Smooth muscle cell (in vitro differentiated cells): Measurements from ENCODE around the gene FZR1. TPM values are rescaled to one million over a fixed set of nuclear protein-coding genes. Genes with fewer than 3 reads are reported as not detected.

Experiments used
- DNase-seq: peaks from one replicate; lab custom pipeline; 2025; ENCODE audit not compliant: unreplicated experiment; lab: John Stamatoyannopoulos, UW
- H2AFZ ChIP-seq: fragments of 200-600 bp; sonication (generic); 2 replicates; pipeline ENCODE4 v1.6.0; 2016; ENCODE audit warnings: antibody characterized with exemption, low read depth, mild to moderate bottlenecking
- H3F3A ChIP-seq: fragments of 200-600 bp; sonication (generic); 2 replicates; pipeline ENCODE4 v1.6.0; 2017; ENCODE audit warnings: antibody characterized with exemption, low read depth
- H3K27ac ChIP-seq: fragments of 200-600 bp; sonication (generic); 2 replicates; pipeline ENCODE4 v1.5.1; 2016; ENCODE audit warnings: low read depth, mild to moderate bottlenecking
- H3K27me3 ChIP-seq: fragments of 200-600 bp; sonication (generic); 2 replicates; pipeline ENCODE4 v1.6.1; 2016; ENCODE audit warnings: low read depth, mild to moderate bottlenecking
- H3K36me3 ChIP-seq: fragments of 200-600 bp; sonication (generic); 2 replicates; pipeline ENCODE4 v1.5.1; 2016; ENCODE audit warnings: low read depth
- H3K4me1 ChIP-seq: fragments of 200-600 bp; sonication (generic); 2 replicates; pipeline ENCODE4 v1.5.1; 2016; ENCODE audit warnings: low read depth
- H3K4me2 ChIP-seq: fragments of 200-600 bp; sonication (generic); 2 replicates; pipeline ENCODE4 v1.6.0; 2016; ENCODE audit warnings: mild to moderate bottlenecking
- H3K4me3 ChIP-seq: fragments of 200-600 bp; sonication (generic); 2 replicates; pipeline ENCODE4 v1.5.1; 2016; ENCODE audit warnings: mild to moderate bottlenecking
- H3K79me2 ChIP-seq: fragments of 200-600 bp; sonication (generic); 2 replicates; pipeline ENCODE4 v1.6.0; 2016; ENCODE audit warnings: low read depth, mild to moderate bottlenecking
- H3K9ac ChIP-seq: fragments of 200-600 bp; sonication (generic); 2 replicates; pipeline ENCODE4 v1.6.0; 2016; ENCODE audit warnings: low read depth
- H3K9me3 ChIP-seq: fragments of 200-600 bp; sonication (generic); replicated peaks from 2 replicates; pipeline ENCODE4 v1.5.1; 2016; ENCODE audit warnings: low read depth
- H4K20me1 ChIP-seq: fragments of 200-600 bp; sonication (generic); 2 replicates; pipeline ENCODE4 v1.6.0; 2016; ENCODE audit warnings: low read depth
- CTCF ChIP-seq: fragments of 200-600 bp; sonication (generic); IDR thresholded peaks from 2 replicates; pipeline ENCODE4 v1.5.1; 2017; ENCODE audit warnings: borderline replicate concordance, mild to moderate bottlenecking, antibody characterized with exemption; ENCODE audit not compliant: insufficient read depth, poor library complexity, severe bottlenecking
- WGBS: methylation state at CpG from one replicate; pipeline ENCODE4 v1.1.7; 2016; ENCODE audit warnings: low lambda C conversion rate; 5-methylcytosine and 5-hydroxymethylcytosine counted together
- polyA plus RNA-seq: library from polyadenylated mRNA; unstranded; fragments of >200 nt; fragmentation: Nextera tagmentation; extraction: Ambion mirVana; gene quantifications from 2 replicates; pipeline ENCODE4 v1.2.1, GENCODE V29; 2016
- total RNA-seq: library from RNA; depleted of rRNA; stranded (reverse); fragments of >200 nt; gene quantifications from 2 replicates; pipeline ENCODE4 v1.2.3, GENCODE V29; 2014

Gene FZR1
- total and polyA plus RNA-seq, 2 experiments from 2014 or later = 16.3 to 49.7 TPM

GRCh38 chr19:3534375-3535234, 28.5 kb downstream of the FZR1 start:
- 92% methylated on average over 37 of the region's 38 CpGs for WGBS
- Histone ChIP-seq H2AFZ (no peak overlapping the region), H3K4me3 (no peak overlapping the region), H3K27me3 (no peaks in the 10 kb centered on the region), H3K9ac (no peak overlapping the region), H3K4me1 (no peaks in the 10 kb centered on the region), H3K36me3 (no peaks in the 10 kb centered on the region), H3K4me2 (no peak overlapping the region), H3K9me3 (no peaks in the 10 kb centered on the region), H4K20me1 (peaks cover 21% of the 10 kb centered on the region), H3K27ac (no peak overlapping the region), H3F3A (no peaks in the 10 kb centered on the region), H3K79me2 (no peaks in the 10 kb centered on the region)
- no peak for TF ChIP-seq CTCF
- DNase-seq = no peak

DNA sequence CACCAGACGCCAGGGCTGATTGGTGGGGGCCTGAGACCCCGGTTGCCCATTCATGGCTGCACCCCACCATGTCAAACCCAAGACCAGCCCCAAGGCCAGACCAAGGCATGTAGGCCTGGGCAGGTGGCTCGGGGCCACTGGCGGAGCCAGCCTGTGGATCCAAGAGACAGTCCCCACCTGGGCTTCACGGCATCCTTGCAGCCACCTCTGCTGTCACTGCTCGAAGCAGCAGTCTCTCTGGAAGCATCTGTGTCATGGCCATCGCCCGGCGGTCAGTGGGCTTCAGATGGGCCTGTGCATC, 29.1 kb downstream of the FZR1 start:
- Histone ChIP-seq H3K4me1 (no peaks in the 10 kb centered on the region), H3K27ac (no peak overlapping the region), H3K9ac (no peak overlapping the region), H3K9me3 (no peaks in the 10 kb centered on the region), H3K4me2 (no peak overlapping the region), H3F3A (no peaks in the 10 kb centered on the region), H3K79me2 (no peaks in the 10 kb centered on the region), H4K20me1 (peaks cover 23% of the 10 kb centered on the region), H2AFZ (no peak overlapping the region), H3K4me3 (no peak overlapping the region), H3K36me3 (no peaks in the 10 kb centered on the region), H3K27me3 (no peaks in the 10 kb centered on the region)
- 96% methylated on average over 9 of the region's 9 CpGs for WGBS
- no peak for DNase-seq
- no peak for TF ChIP-seq CTCF

DNA sequence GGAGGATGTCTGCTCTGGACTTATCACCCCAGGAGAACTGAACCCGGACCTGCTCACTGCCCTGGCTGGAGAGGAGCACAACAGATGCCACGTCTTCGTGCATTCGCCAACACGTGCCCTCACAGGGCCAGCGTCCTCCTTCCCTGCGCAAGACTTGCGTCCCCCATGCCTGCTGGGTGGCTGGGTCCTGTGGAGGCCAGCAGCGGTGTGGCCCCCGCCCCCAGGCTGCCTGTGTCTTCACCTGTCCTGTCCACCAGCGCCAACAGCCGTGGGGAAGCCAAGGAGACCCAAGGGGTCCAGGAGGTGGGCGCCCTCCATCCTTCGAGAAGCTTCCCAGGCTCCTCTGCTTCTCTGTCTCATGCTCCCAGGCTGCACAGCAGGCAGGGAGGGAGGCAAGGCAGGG, 29.5 kb downstream of the FZR1 start:
- H3K9ac ChIP-seq = no peak overlapping the region
- TF ChIP-seq CTCF = no peak

GRCh38 chr19:3535981-3536380, 29.9 kb downstream of the FZR1 start:
- TF ChIP-seq CTCF = no peak
- no peak for DNase-seq
- H3F3A ChIP-seq = no peaks in the 10 kb centered on the region
- H3K9me3 ChIP-seq = no peaks in the 10 kb centered on the region
- H3K27ac ChIP-seq = no peak overlapping the region
- no peaks in the 10 kb centered on the region for H3K79me2 ChIP-seq
- H3K27me3 ChIP-seq = no peaks in the 10 kb centered on the region
- peaks cover 23% of the 10 kb centered on the region for H4K20me1 ChIP-seq
- no peak overlapping the region for H3K4me2 ChIP-seq
- no peaks in the 10 kb centered on the region for H3K36me3 ChIP-seq
- H2AFZ ChIP-seq = no peak overlapping the region
- no peak overlapping the region for H3K4me3 ChIP-seq
- no peak overlapping the region for H3K9ac ChIP-seq
- H3K4me1 ChIP-seq = no peaks in the 10 kb centered on the region
- 98% methylated on average over 7 of the region's 10 CpGs for WGBS

More for the DNA sequence above, 29.5 kb downstream of the FZR1 start:
- Histone ChIP-seq H3K4me3 (no peak overlapping the region), H4K20me1 (peaks cover 23% of the 10 kb centered on the region), H3K9me3 (no peaks in the 10 kb centered on the region), H3K4me2 (no peak overlapping the region), H3K36me3 (no peaks in the 10 kb centered on the region), H3K27me3 (no peaks in the 10 kb centered on the region), H3K4me1 (no peaks in the 10 kb centered on the region), H2AFZ (no peak overlapping the region), H3K79me2 (no peaks in the 10 kb centered on the region), H3K27ac (no peak overlapping the region), H3F3A (no peaks in the 10 kb centered on the region)
- no peak for DNase-seq
- WGBS = 97% methylated on average over 14 of the region's 14 CpGs
